HepG2 (cell line): ENCODE data around the gene ENG.

Experiments
- BHLHE40 ChIP-seq: IDR thresholded peaks from 2 replicates; pipeline ENCODE4 v1.6.1; 2011; ENCODE audit warnings: low read length, improper control_type of control experiment
- FOXA1 ChIP-seq, 2 experiments: fragments of 450-650 bp in 1 of 2; sonication (generic) in 1 of 2; formaldehyde crosslinking in 1 of 2; IDR thresholded peaks; 2 replicates each; pipeline versions ENCODE4 v1.4.0 to v1.6.1; 2016 to 2020; ENCODE audit warnings: missing genetic modification reagents in 1 of 2
- KAT2B ChIP-seq: fragments of 150-350 bp; IDR thresholded peaks from 2 replicates; pipeline ENCODE4 v1.6.1; 2014; ENCODE audit warnings: low read depth, low read length, borderline replicate concordance
- POLR2A ChIP-seq, 2 experiments: IDR thresholded peaks; 2 replicates each; pipeline ENCODE4 v1.6.1; 2011; ENCODE audit warnings: low read depth in 2 of 2, low read length in 2 of 2, mild to moderate bottlenecking in 1 of 2, moderate library complexity in 1 of 2; ENCODE audit not compliant: insufficient read depth in 1 of 2
- RFX5 ChIP-seq: IDR thresholded peaks from 2 replicates; pipeline ENCODE4 v1.6.1; 2011; ENCODE audit warnings: low read depth, low read length, improper control_type of control experiment
- SRSF4 ChIP-seq: fragments of 200-400 bp; formaldehyde crosslinking; IDR thresholded peaks from one replicate; pipeline ENCODE4 v1.6.1; 2018; ENCODE audit warnings: mild to moderate bottlenecking, low read depth, low read length, moderate library complexity; ENCODE audit not compliant: poor library complexity, severe bottlenecking
- SRSF9 ChIP-seq: fragments of 200-400 bp; formaldehyde crosslinking; IDR thresholded peaks from 2 replicates; pipeline ENCODE4 v1.6.1; 2018; ENCODE audit warnings: borderline replicate concordance, mild to moderate bottlenecking, low read depth, low read length; ENCODE audit not compliant: insufficient read depth, poor library complexity, severe bottlenecking
- ZFX ChIP-seq: sonication (generic); formaldehyde crosslinking; IDR thresholded peaks from 2 replicates; pipeline ENCODE4 v1.4.0; 2020; ENCODE audit warnings: mild to moderate bottlenecking, low read depth, missing genetic modification reagents, moderate library complexity
- ZNF264 ChIP-seq: sonication (generic); formaldehyde crosslinking; IDR thresholded peaks from 2 replicates; pipeline ENCODE4 v1.4.0; 2020; ENCODE audit warnings: missing genetic modification reagents
- TF ChIP-seq, protein P1 (sequence below): IDR thresholded peaks from 2 replicates; pipeline ENCODE4 v1.6.1; 2012; ENCODE audit warnings: inconsistent platforms
- TF ChIP-seq, protein P2 (sequence below): sonication (generic); formaldehyde crosslinking; IDR thresholded peaks from 2 replicates; pipeline ENCODE4 v1.8.1; 2023; ENCODE audit warnings: mild to moderate bottlenecking, inconsistent platforms, moderate library complexity, missing genetic modification reagents, borderline replicate concordance
- TF ChIP-seq, protein P3 (sequence below): sonication (generic); formaldehyde crosslinking; IDR thresholded peaks from 2 replicates; pipeline ENCODE4 v1.4.0; 2020; ENCODE audit warnings: missing genetic modification reagents
- TF ChIP-seq, protein P4 (sequence below): sonication (generic); formaldehyde crosslinking; IDR thresholded peaks from 2 replicates; pipeline ENCODE4 v1.4.0; 2020; ENCODE audit warnings: missing genetic modification reagents, mild to moderate bottlenecking, borderline replicate concordance
- TF ChIP-seq, protein P5 (sequence below), 2 experiments: sonication (generic) in 1 of 2; formaldehyde crosslinking in 1 of 2; IDR thresholded peaks; 2 replicates each; pipeline versions ENCODE4 v1.5.1 to v1.6.1; 2011 to 2020; ENCODE audit warnings: borderline replicate concordance in 1 of 2, low read depth in 1 of 2, low read length in 1 of 2, mild to moderate bottlenecking in 1 of 2, missing genetic modification reagents in 1 of 2, moderate library complexity in 1 of 2

DNA sequence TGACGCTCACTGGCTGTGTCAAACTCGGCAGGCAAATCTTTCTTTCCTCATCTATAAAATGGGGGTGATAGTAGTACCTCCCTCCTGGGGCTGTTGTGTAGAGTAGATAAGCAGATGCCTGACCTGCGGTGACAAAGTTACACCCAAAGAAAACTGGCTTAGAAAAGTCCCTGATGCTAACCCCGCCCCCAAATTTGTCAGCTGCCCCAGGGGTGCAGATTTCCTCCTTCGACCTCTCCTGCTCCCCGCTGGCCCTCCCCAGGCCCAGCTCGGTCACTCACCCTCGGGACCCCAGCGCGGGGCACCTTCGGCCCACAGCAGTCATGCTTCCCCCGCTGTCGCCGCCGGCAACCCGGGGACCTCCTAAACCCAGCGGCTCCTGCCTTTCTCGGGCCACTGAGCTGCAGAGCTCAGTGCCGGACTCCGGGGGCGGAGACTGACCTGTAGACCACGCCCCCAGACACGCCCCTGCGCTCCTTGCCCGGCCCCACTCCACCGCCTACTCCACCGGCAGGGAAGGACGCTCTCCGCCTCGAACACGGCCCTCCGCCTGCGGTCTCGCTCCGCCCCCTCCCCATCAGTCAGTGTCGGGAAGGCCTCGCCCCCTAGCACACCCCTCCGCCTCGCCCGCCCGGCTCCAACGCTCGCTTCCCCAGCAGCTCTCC is 83.4 kb downstream of the ENG start:
- TF ChIP-seq ZNF264 (CRISPR knock-in tag) (no peak), SRSF4 (no peak), KAT2B (no peak), ZFX (CRISPR knock-in tag) (peak; percentile 50; the same call in 1 of the 2 replicates), POLR2A (IDR thresholded peaks at IDR 0.05; ENCODE audit: insufficient read depth in 1 of 2, low read depth in 2 of 2, low read length in 2 of 2) (no peak), FOXA1 (IDR thresholded peaks at IDR 0.05) (no peak), FOXA1 (CRISPR knock-in tag; IDR thresholded peaks at IDR 0.05) (no peak), SRSF9 (no peak), BHLHE40 (no peak), RFX5 (no peak)
- TF ChIP-seq, protein P1, sequence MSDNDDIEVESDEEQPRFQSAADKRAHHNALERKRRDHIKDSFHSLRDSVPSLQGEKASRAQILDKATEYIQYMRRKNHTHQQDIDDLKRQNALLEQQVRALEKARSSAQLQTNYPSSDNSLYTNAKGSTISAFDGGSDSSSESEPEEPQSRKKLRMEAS: no peak; the same call in 1 of the 2 replicates
- TF ChIP-seq, protein P2, sequence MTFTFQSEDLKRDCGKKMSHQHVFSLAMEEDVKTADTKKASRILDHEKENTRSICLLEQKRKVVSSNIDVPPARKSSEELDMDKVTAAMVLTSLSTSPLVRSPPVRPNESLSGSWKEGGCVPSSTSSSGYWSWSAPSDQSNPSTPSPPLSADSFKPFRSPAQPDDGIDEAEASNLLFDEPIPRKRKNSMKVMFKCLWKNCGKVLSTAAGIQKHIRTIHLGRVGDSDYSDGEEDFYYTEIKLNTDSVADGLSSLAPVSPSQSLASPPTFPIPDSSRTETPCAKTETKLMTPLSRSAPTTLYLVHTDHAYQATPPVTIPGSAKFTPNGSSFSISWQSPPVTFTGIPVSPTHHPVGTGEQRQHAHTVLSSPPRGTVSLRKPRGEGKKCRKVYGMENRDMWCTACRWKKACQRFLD (CRISPR knock-in tag): no peak
- TF ChIP-seq, protein P3, sequence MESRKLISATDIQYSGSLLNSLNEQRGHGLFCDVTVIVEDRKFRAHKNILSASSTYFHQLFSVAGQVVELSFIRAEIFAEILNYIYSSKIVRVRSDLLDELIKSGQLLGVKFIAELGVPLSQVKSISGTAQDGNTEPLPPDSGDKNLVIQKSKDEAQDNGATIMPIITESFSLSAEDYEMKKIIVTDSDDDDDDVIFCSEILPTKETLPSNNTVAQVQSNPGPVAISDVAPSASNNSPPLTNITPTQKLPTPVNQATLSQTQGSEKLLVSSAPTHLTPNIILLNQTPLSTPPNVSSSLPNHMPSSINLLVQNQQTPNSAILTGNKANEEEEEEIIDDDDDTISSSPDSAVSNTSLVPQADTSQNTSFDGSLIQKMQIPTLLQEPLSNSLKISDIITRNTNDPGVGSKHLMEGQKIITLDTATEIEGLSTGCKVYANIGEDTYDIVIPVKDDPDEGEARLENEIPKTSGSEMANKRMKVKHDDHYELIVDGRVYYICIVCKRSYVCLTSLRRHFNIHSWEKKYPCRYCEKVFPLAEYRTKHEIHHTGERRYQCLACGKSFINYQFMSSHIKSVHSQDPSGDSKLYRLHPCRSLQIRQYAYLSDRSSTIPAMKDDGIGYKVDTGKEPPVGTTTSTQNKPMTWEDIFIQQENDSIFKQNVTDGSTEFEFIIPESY: no peak
- TF ChIP-seq, protein P4, sequence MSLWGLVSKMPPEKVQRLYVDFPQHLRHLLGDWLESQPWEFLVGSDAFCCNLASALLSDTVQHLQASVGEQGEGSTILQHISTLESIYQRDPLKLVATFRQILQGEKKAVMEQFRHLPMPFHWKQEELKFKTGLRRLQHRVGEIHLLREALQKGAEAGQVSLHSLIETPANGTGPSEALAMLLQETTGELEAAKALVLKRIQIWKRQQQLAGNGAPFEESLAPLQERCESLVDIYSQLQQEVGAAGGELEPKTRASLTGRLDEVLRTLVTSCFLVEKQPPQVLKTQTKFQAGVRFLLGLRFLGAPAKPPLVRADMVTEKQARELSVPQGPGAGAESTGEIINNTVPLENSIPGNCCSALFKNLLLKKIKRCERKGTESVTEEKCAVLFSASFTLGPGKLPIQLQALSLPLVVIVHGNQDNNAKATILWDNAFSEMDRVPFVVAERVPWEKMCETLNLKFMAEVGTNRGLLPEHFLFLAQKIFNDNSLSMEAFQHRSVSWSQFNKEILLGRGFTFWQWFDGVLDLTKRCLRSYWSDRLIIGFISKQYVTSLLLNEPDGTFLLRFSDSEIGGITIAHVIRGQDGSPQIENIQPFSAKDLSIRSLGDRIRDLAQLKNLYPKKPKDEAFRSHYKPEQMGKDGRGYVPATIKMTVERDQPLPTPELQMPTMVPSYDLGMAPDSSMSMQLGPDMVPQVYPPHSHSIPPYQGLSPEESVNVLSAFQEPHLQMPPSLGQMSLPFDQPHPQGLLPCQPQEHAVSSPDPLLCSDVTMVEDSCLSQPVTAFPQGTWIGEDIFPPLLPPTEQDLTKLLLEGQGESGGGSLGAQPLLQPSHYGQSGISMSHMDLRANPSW (CRISPR knock-in tag): no peak
- TF ChIP-seq, protein P5, sequence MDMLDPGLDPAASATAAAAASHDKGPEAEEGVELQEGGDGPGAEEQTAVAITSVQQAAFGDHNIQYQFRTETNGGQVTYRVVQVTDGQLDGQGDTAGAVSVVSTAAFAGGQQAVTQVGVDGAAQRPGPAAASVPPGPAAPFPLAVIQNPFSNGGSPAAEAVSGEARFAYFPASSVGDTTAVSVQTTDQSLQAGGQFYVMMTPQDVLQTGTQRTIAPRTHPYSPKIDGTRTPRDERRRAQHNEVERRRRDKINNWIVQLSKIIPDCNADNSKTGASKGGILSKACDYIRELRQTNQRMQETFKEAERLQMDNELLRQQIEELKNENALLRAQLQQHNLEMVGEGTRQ (IDR thresholded peaks at IDR 0.05; ENCODE audit: low read depth, low read length): no peak
- TF ChIP-seq, protein P5 (CRISPR knock-in tag; IDR thresholded peaks at IDR 0.05; ENCODE audit: borderline replicate concordance): no peak
